Measurements from ENCODE around the gene ZNF771. TPM values are rescaled to one million over a fixed set of nuclear protein-coding genes. Genes with fewer than 3 reads are reported as not detected.
A peak's percentile ranks its signal among the peaks of the same experiment; 100 is the strongest.
"Not testable (repeated sequence)": the region's sequence is repeated elsewhere in the genome, so short reads cannot be mapped to it uniquely, and the experiment has no call there.

Gene ZNF771
- total RNA-seq, 3 donors from 2014 or later: 21.1 to 29.2 (median 22.2) TPM

DNA sequence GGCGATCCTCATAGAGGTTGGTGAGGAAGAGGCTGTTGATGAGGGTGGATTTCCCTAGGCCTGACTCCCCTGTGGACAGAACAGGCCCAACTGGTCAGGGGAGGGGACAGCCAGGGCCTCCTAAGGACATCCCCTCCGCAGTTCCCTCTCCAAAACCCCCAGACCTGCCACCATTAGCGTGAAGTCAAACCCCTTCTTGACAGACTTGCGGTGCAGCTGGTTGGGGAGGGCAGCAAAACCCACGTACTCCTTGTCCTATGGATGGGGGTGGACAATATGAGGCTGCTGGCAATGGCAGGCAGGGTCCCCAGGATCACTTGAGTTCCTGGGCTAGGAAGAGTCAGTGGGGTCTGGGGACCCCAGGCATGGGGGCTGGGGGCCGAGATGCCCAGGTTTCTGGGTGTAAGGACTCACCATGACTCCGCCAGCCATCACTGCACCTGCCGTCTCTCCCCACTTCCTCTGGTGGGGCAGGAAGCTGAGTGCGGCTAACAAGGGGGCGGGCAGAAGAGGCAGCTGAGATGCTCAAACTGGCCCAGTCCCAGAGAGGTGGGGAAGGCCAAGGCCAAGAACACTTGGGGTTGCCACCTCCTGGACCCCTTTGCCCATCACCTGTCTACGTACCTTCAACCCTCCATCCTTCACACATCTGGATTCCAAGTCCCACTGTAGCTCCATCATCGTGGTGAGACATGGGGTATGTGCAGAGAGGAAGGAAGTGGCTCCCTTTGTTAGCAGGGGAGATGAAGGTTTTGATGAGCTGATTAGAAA lies 25.1 kb upstream of the ZNF771 start, which contains the start of gene SEPTIN1:
Gene SEPTIN1 (minus strand): TSS at position 451 of the 771 bp plus-strand sequence. CDS start 19 bp downstream, at position 432.
- Histone ChIP-seq H3K36me3 (no peaks in the 10 kb centered on the region), H3K4me3 (peak within 1 kb of the TSS in 1 of 3 donors; percentile 19), H3K27ac (peak within 1 kb of the TSS in 1 of 2 donors; percentile 38), H3K4me1 (peaks cover 0 to 3% of the 10 kb centered on the region in 2 donors), H3K27me3 (no peaks in the 10 kb centered on the region), H3K9me3 (no peaks in the 10 kb centered on the region)
- no peak for DNase-seq (ENCODE audit: low spot score in 2 of 2)
- TF ChIP-seq, protein P1, sequence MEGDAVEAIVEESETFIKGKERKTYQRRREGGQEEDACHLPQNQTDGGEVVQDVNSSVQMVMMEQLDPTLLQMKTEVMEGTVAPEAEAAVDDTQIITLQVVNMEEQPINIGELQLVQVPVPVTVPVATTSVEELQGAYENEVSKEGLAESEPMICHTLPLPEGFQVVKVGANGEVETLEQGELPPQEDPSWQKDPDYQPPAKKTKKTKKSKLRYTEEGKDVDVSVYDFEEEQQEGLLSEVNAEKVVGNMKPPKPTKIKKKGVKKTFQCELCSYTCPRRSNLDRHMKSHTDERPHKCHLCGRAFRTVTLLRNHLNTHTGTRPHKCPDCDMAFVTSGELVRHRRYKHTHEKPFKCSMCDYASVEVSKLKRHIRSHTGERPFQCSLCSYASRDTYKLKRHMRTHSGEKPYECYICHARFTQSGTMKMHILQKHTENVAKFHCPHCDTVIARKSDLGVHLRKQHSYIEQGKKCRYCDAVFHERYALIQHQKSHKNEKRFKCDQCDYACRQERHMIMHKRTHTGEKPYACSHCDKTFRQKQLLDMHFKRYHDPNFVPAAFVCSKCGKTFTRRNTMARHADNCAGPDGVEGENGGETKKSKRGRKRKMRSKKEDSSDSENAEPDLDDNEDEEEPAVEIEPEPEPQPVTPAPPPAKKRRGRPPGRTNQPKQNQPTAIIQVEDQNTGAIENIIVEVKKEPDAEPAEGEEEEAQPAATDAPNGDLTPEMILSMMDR (IDR thresholded peaks at IDR 0.05): no peak
- TF ChIP-seq POLR2AphosphoS5 (IDR thresholded peaks at IDR 0.05): no peak
- no peak for TF ChIP-seq POLR2A (IDR thresholded peaks at IDR 0.05)
- intact Hi-C loops (cut with DNase I; ENCODE audit: low total_unique reads): no loop called here

DNA sequence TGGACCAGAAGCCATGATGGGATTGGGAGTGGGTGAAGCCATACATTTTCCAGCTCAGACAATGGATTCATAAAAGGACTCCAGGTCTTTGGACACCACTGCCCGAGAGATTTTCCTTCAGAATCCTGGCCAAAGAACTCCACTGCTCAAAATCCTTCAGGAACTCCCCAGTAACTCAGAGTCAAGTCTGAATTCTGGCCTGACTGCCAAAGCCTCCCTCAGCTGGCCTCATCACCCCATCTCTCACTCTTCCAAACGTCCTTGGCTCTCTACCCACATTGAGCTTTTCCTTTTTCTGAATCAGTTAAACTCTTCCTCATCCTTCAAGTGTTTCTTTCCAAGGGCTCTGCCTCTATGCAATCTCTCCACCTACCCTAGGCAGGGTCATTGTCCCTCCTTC lies 23.9 kb upstream of the ZNF771 start:
- H3K27ac ChIP-seq: no peak overlapping the region
- intact Hi-C loops (cut with DNase I; ENCODE audit: low total_unique reads): no loop called here
- no peaks in the 10 kb centered on the region for H3K36me3 ChIP-seq
- no peaks in the 10 kb centered on the region for H3K27me3 ChIP-seq
- DNase-seq (ENCODE audit: low spot score in 2 of 2): no peak
- TF ChIP-seq POLR2AphosphoS5 (IDR thresholded peaks at IDR 0.05) (no peak), POLR2A (IDR thresholded peaks at IDR 0.05) (no peak)
- TF ChIP-seq, protein P1 (IDR thresholded peaks at IDR 0.05): no peak
- no peaks in the 10 kb centered on the region for H3K9me3 ChIP-seq
- H3K4me1 ChIP-seq: peaks cover 0 to 3% of the 10 kb centered on the region in 2 donors
- no peak overlapping the region for H3K4me3 ChIP-seq

DNA sequence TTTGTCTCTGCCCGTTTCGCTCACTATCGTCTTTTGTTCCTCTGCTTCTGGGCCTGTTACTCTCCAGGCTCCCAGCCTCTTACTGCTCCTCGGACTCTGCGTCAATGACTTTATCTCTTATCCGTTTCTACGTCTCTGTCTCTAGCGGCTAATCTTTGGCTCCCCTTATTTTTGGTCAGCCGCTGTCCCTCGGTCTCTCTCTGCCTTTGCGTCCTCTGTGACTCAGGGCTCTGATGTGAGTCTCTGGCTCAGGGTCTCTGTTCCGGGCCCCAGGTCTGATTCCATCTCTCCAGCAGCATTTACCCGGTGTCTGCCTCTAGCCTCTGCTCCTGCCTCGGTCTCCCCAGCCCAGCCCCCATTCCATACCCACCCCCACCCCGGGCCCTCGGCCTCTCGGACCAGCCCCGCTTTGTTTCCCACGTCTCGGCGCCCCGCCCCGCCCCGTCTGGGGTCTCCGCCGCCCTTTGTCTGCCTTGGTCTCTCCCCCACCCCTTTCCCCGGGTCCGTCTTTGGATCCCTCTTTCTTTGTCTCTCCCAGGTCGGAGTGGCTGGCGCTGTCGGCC lies 12.7 kb upstream of the ZNF771 start:
- no peaks in the 10 kb centered on the region for H3K36me3 ChIP-seq
- intact Hi-C loops (cut with DNase I; ENCODE audit: low total_unique reads): no loop called here
- DNase-seq (ENCODE audit: low spot score in 2 of 2): no peak
- H3K27me3 ChIP-seq: no peaks in the 10 kb centered on the region
- TF ChIP-seq POLR2AphosphoS5 (IDR thresholded peaks at IDR 0.05) (no peak), POLR2A (IDR thresholded peaks at IDR 0.05) (no peak)
- H3K4me1 ChIP-seq: peaks cover 0 to 9% of the 10 kb centered on the region in 2 donors
- peak overlapping the region; percentile 72 to 93 (median 72) for H3K4me3 ChIP-seq
- H3K9me3 ChIP-seq: no peaks in the 10 kb centered on the region
- H3K27ac ChIP-seq: peak overlapping the region; percentile 76 to 77

DNA sequence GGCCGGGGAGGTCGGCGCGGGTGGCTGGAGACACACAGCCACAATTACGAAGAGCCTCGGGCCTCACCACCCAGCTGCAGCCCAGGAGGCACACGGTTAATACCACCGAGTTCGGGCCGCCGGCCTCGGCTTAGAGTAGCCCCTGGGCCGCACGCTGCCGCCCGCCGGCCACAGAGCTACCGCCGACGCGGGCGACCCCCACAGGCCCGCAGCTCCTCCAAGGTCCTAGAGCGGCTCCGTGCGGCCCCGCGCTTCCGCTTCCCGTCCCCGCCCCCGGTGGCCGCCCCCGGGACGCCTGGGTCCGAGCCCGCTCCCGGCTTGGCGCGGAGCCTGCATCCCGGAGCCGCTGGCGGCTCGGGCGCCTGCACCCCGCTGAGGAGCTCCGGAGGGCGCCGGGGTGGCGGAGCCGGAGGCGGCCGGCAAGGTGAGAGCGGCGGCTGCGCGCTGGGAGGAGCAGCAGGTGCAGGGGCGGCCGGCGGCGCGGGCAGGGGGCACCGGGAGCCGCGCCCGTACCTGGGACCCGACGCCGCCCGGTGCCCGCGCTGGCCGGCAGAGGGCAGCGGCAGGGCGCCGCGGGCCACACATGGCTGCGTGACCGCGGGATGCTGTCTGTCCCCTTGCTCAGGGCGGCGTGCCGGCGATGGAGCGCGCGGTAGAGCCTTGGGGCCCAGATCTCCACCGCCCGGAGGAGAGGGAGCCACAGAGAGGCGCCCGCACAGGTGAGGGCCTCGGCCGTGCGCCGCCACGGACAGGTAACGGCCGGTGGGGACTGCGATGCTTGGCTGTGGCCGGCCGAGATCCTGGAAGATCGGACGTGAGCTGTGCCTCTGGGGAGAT lies 12.0 kb upstream of the ZNF771 start, which contains the start of gene ZNF48:
Gene ZNF48 (plus strand): TSS at position 266 of the 837 bp plus-strand sequence. CDS start 375 bp downstream, at position 641.
- TF ChIP-seq, protein P1 (IDR thresholded peaks at IDR 0.05): peak in 1 of 3 donors; percentile 42
- TF ChIP-seq POLR2A (IDR thresholded peaks at IDR 0.05) (no peak), POLR2AphosphoS5 (IDR thresholded peaks at IDR 0.05) (peak; percentile 26 to 52 (median 50))
- peak; percentile 55 to 80 for DNase-seq (ENCODE audit: low spot score in 2 of 2)
- H3K27me3 ChIP-seq: no peaks in the 10 kb centered on the region
- no peaks in the 10 kb centered on the region for H3K9me3 ChIP-seq
- peak within 1 kb of the TSS; percentile 72 to 93 (median 72) for H3K4me3 ChIP-seq
- peaks cover 0 to 9% of the 10 kb centered on the region in 2 donors for H3K4me1 ChIP-seq
- intact Hi-C loops (cut with DNase I; ENCODE audit: low total_unique reads): no loop called here
- H3K27ac ChIP-seq: peak within 1 kb of the TSS; percentile 76 to 77
- no peaks in the 10 kb centered on the region for H3K36me3 ChIP-seq

DNA sequence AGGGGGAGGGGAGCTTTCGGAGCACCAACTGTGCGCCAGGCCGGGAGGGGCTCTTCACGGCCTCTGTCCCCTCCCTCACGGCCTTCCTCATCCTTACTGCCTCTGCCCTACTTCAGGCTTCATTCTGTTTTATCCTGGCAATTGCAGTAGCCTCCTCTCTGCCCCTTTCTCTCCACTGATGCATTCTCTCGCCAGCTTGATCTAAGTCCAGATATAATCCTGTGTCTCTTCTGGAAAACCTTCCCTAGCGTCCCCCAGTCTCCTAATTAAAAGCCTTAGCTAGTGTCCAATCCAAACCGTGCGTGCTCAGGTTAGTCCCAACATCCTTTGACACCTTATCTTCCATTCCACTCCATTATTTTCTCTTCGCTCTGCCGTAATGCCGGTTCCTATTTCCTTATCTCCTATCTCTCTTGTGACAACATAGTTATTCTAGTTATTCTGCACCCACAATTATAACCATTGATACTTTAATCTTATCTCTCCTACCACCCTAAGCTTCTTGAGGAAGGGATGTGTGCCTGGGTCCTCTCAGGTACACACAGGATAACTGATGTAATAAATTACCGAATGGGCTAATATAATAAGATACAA lies 11.3 kb upstream of the ZNF771 start:
- peak overlapping the region; percentile 76 to 77 for H3K27ac ChIP-seq
- peaks cover 0 to 9% of the 10 kb centered on the region in 2 donors for H3K4me1 ChIP-seq
- DNase-seq (ENCODE audit: low spot score in 2 of 2): no peak
- TF ChIP-seq, protein P1 (IDR thresholded peaks at IDR 0.05): no peak
- TF ChIP-seq POLR2A (IDR thresholded peaks at IDR 0.05): no peak
- no peak for TF ChIP-seq POLR2AphosphoS5 (IDR thresholded peaks at IDR 0.05)
- H3K36me3 ChIP-seq: no peaks in the 10 kb centered on the region
- no peaks in the 10 kb centered on the region for H3K9me3 ChIP-seq
- peak overlapping the region; percentile 72 to 93 (median 72) for H3K4me3 ChIP-seq
- no peaks in the 10 kb centered on the region for H3K27me3 ChIP-seq
- intact Hi-C loops (cut with DNase I; ENCODE audit: low total_unique reads): no loop called here

DNA sequence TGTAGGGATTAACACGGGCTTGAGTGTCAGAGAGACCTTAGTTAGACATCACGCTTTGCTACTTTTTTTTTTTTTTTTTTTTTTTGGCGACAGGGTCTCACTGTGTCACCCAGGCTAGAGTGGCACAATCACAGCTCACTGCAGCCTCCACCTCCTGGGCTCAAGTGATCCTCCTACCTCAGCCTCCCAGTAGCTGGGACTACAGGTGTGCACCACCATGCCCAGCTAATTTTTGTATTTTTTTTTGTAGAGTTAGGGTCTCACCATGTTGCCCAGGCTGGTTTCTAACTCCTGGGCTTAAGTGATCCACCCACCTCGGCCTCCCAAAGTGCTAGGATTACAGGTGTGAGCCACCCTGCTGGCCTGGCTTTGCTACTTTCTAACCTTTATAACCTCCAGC lies 10.8 kb upstream of the ZNF771 start:
- H3K27ac ChIP-seq: not testable (repeated sequence)

More for the DNA sequence above, 10.8 kb upstream of the ZNF771 start:
- DNase-seq (ENCODE audit: low spot score in 2 of 2); H3K4me1 ChIP-seq; intact Hi-C loops (cut with DNase I; ENCODE audit: low total_unique reads); H3K9me3 ChIP-seq; H3K27me3 ChIP-seq; H3K36me3 ChIP-seq; H3K4me3 ChIP-seq: not testable (repeated sequence)
